Common myeloid progenitor, CD34-positive (primary cell): ENCODE results near the gene LITAF.

Experiments
- CTCF ChIA-PET: fragments of 350-600 bp; sonication (Branson Sonifier 250); formaldehyde crosslinking; loops from one replicate; lab custom pipeline; 2021; ENCODE audit warnings: antibody characterized with exemption; lab: Charles Lee
- POLR2A ChIA-PET: fragments of 350-600 bp; sonication (Branson Sonifier 250); formaldehyde crosslinking; loops from one replicate; lab custom pipeline; 2021; ENCODE audit warnings: antibody characterized with exemption; lab: Charles Lee
- DNase-seq, 3 donors: peaks; one replicate each; pipeline versions ENCODE4 v3.0.0 to v3.0.0-alpha.2; 2013
- H3K27ac ChIP-seq, 2 experiments: 1 replicate in 1 of 2; 2 replicates in 1 of 2; pipeline ENCODE4 v1.7.0; 2013; ENCODE audit warnings: inconsistent platforms in 2 of 2, low read length in 2 of 2, mild to moderate bottlenecking in 2 of 2, low read depth in 1 of 2, moderate library complexity in 1 of 2; ENCODE audit not compliant: severe bottlenecking in 2 of 2, insufficient read depth in 1 of 2, poor library complexity in 1 of 2
- H3K27me3 ChIP-seq, 5 experiments: replicated peaks in 2 of 5; 1 replicate in 3 of 5; 2 replicates in 2 of 5; pipeline versions ENCODE4 v1.6.1 to v1.7.0; 2013; ENCODE audit warnings: low read length in 4 of 5, mild to moderate bottlenecking in 2 of 5, moderate library complexity in 2 of 5, inconsistent platforms in 1 of 5; ENCODE audit not compliant: insufficient read depth in 5 of 5, control insufficient read depth in 4 of 5
- H3K36me3 ChIP-seq, 4 experiments: 1 replicate in 2 of 4; 2 replicates in 2 of 4; pipeline versions ENCODE4 v1.6.1 to v1.7.0; 2013; ENCODE audit warnings: low read length in 3 of 4, control low read depth in 1 of 4, mild to moderate bottlenecking in 1 of 4; ENCODE audit not compliant: control insufficient read depth in 4 of 4, insufficient read depth in 4 of 4
- H3K4me1 ChIP-seq, 4 experiments: 1 replicate in 3 of 4; 2 replicates in 1 of 4; pipeline versions ENCODE4 v1.6.1 to v1.7.1; 2013; ENCODE audit warnings: low read length in 3 of 4, mild to moderate bottlenecking in 3 of 4, control low read depth in 1 of 4, inconsistent platforms in 1 of 4, moderate library complexity in 1 of 4; ENCODE audit not compliant: control insufficient read depth in 4 of 4, insufficient read depth in 4 of 4; ENCODE audit errors: control extremely low read depth in 1 of 4
- H3K4me3 ChIP-seq, 7 experiments: 1 replicate in 4 of 7; 2 replicates in 3 of 7; pipeline versions ENCODE4 v1.5.1 to v1.7.0; 2013; ENCODE audit warnings: mild to moderate bottlenecking in 7 of 7, low read length in 6 of 7, moderate library complexity in 6 of 7, inconsistent platforms in 2 of 7, low read depth in 2 of 7, control low read depth in 1 of 7; ENCODE audit not compliant: insufficient read depth in 4 of 7, control insufficient read depth in 1 of 7; ENCODE audit errors: extremely low read depth in 1 of 7
- H3K9me3 ChIP-seq, 5 experiments: 1 replicate in 4 of 5; 2 replicates in 1 of 5; pipeline versions ENCODE4 v1.6.1 to v1.7.1; 2013; ENCODE audit warnings: low read length in 4 of 5, mild to moderate bottlenecking in 2 of 5, inconsistent platforms in 1 of 5, low read depth in 1 of 5, moderate library complexity in 1 of 5; ENCODE audit not compliant: control insufficient read depth in 4 of 5, insufficient read depth in 2 of 5; ENCODE audit errors: control extremely low read depth in 1 of 5
- WGBS: methylation state at CpG from one replicate; pipeline ENCODE4 v1.1.5; 2013; ENCODE audit not compliant: insufficient coverage; 5-methylcytosine and 5-hydroxymethylcytosine counted together

LITAF gene

GRCh38 chr16:11627292-11627663, 40.6 kb upstream of the LITAF start:
- Histone ChIP-seq H3K36me3 (no peaks in the 10 kb centered on the region), H3K9me3 (no peaks in the 10 kb centered on the region), H3K27ac (no peak overlapping the region), H3K27me3 (no peaks in the 10 kb centered on the region), H3K4me1 (peaks cover 18 to 74% (median 60%) of the 10 kb centered on the region in 4 experiments), H3K4me3 (no peak overlapping the region)
- ChIA-PET POLR2A (no interaction called here), CTCF (interaction anchor here (1.8 to 2.2 kb wide), 2 partner anchors 13 to 29 kb away, joined by 6 to 7 read pairs; no protein-coding TSS in a partner anchor)
- 98% methylated on average over 5 of the region's 5 CpGs for WGBS
- DNase-seq: no peak

- peaks cover 18 to 77% (median 63%) of the 10 kb centered on the region in 4 experiments for H3K4me1 ChIP-seq
- no peaks in the 10 kb centered on the region for H3K27me3 ChIP-seq
- WGBS: 97% methylated on average over 14 of the region's 16 CpGs
- POLR2A ChIA-PET: no interaction called here
- H3K9me3 ChIP-seq: no peaks in the 10 kb centered on the region
- DNase-seq: no peak
- no peak overlapping the region for H3K4me3 ChIP-seq
- CTCF ChIA-PET: interaction anchor here (1.2 to 2.2 kb wide), 3 partner anchors 14 to 29 kb away, joined by 3 to 7 read pairs (median 6); no protein-coding TSS in a partner anchor
- no peak overlapping the region for H3K27ac ChIP-seq
- no peaks in the 10 kb centered on the region for H3K36me3 ChIP-seq
Measured at GRCh38 chr16:11626657-11627291, 40.1 kb upstream of the LITAF start.

- no peak for DNase-seq
- CTCF ChIA-PET: interaction anchor here (1.2 to 1.8 kb wide), 2 partner anchors 23 to 28 kb away, joined by 3 to 6 read pairs; no protein-coding TSS in a partner anchor
- Histone ChIP-seq H3K27ac (no peak overlapping the region), H3K27me3 (no peaks in the 10 kb centered on the region), H3K4me3 (no peak overlapping the region), H3K36me3 (no peaks in the 10 kb centered on the region), H3K9me3 (no peaks in the 10 kb centered on the region), H3K4me1 (peaks cover 18 to 78% (median 67%) of the 10 kb centered on the region in 4 experiments)
- POLR2A ChIA-PET: no interaction called here
- 94% methylated on average over 4 of the region's 4 CpGs for WGBS
Measured at GRCh38 chr16:11625769-11626168, 39.0 kb upstream of the LITAF start.

GRCh38 chr16:11624636-11625607, 38.2 kb upstream of the LITAF start:
- WGBS: 57% methylated on average over 16 of the region's 16 CpGs
- Histone ChIP-seq H3K27ac (no peak overlapping the region), H3K27me3 (no peaks in the 10 kb centered on the region), H3K4me3 (no peak overlapping the region), H3K4me1 (peaks cover 15 to 69% (median 62%) of the 10 kb centered on the region in 4 experiments), H3K9me3 (peaks cover 0 to 5% (median 0%) of the 10 kb centered on the region in 5 experiments), H3K36me3 (no peaks in the 10 kb centered on the region)
- ChIA-PET POLR2A (interaction anchor here (0.6 to 0.9 kb wide), 2 partner anchors 38 to 263 kb away, joined by 3 to 5 read pairs; partner anchors contain the start of gene LITAF), CTCF (no interaction called here)
- DNase-seq: peak in 2 of 3 donors; percentile 57 to 65

- Histone ChIP-seq H3K4me1 (peaks cover 14 to 67% (median 61%) of the 10 kb centered on the region in 4 experiments), H3K27ac (no peak overlapping the region), H3K9me3 (peaks cover 0 to 5% (median 0%) of the 10 kb centered on the region in 5 experiments), H3K4me3 (no peak overlapping the region), H3K27me3 (no peaks in the 10 kb centered on the region), H3K36me3 (no peaks in the 10 kb centered on the region)
- DNase-seq: no peak
- POLR2A ChIA-PET: interaction anchor here (0.9 kb wide), 1 partner anchor 37 kb away, joined by 3 read pairs; the partner anchor contains the start of gene LITAF
- CTCF ChIA-PET: interaction anchor here (1.4 kb wide), 1 partner anchor 26 kb away, joined by 5 read pairs; no protein-coding TSS in a partner anchor
- 100% methylated on average over 1 of the region's 4 CpGs for WGBS
Measured at GRCh38 chr16:11624205-11624604, 37.5 kb upstream of the LITAF start.

GRCh38 chr16:11621920-11622651, 35.4 kb upstream of the LITAF start:
- DNase-seq: peak in 2 of 3 donors; percentile 88 to 90
- H3K9me3 ChIP-seq: peaks cover 0 to 5% (median 0%) of the 10 kb centered on the region in 5 experiments
- ChIA-PET CTCF (interaction anchor here (0.6 to 1.8 kb wide), 8 partner anchors 10 to 98 kb away, joined by 3 to 6 read pairs (median 3); no protein-coding TSS in a partner anchor), POLR2A (interaction anchor here (1.1 kb wide), 2 partner anchors 9 to 18 kb away, joined by 4 to 5 read pairs; no protein-coding TSS in a partner anchor)
- peak overlapping the region in 1 of 2 experiments; percentile 54 for H3K27ac ChIP-seq
- H3K4me1 ChIP-seq: peaks cover 14 to 66% (median 55%) of the 10 kb centered on the region in 4 experiments
- no peaks in the 10 kb centered on the region for H3K27me3 ChIP-seq
- WGBS: 66% methylated on average over 7 of the region's 19 CpGs
- H3K4me3 ChIP-seq: peak overlapping the region in 4 of 7 experiments; percentile 13 to 50 (median 43)
- H3K36me3 ChIP-seq: no peaks in the 10 kb centered on the region
